ENCODE measurements around the gene PHETA1.
A peak's percentile ranks its signal among the peaks of the same experiment; 100 is the strongest.
"Not testable (repeated sequence)": the region's sequence is repeated elsewhere in the genome, so short reads cannot be mapped to it uniquely, and the experiment has no call there.

Gene PHETA1

DNA sequence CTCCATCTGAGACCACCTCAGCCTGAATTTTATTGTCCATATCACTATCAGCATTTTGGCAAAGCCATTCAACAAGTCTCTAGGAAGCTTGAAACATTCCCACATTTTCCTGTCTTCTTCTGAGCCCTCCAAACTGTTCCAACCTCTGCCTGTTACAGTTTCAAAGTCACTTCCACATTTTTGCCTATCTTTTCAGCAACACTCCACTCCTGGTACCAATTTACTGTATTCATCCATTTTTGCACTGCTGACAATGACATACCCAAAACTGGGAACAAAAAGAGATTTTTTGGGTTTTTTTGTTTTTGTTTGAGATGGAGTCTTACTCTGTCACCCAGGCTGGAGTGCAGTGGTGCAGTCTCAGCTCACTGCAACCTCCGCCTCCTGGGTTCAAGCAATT, 4.3 kb upstream of the PHETA1 start:
- H3K36me3 ChIP-seq (ENCODE audit: control insufficient read depth in 2 of 2, insufficient read depth in 2 of 2, low read length in 2 of 2); H3K9me3 ChIP-seq (ENCODE audit: control insufficient read depth in 2 of 2, low read length in 2 of 2); H3K9ac ChIP-seq (ENCODE audit: low read depth in 1 of 2, low read length in 2 of 2); H3K4me1 ChIP-seq (ENCODE audit: control insufficient read depth in 2 of 2, insufficient read depth in 2 of 2, low read length in 2 of 2); H3K27me3 ChIP-seq (ENCODE audit: control insufficient read depth in 2 of 2, insufficient read depth in 2 of 2, low read length in 2 of 2); H3K4me3 ChIP-seq (ENCODE audit: low read length in 2 of 2); H3K27ac ChIP-seq (ENCODE audit: low read depth in 2 of 2, low read length in 2 of 2): not testable (repeated sequence)

- Histone ChIP-seq H3K4me1 (ENCODE audit: control insufficient read depth in 2 of 2, insufficient read depth in 2 of 2, low read length in 2 of 2) (peaks cover 15 to 21% of the 10 kb centered on the region in 2 donors), H3K36me3 (ENCODE audit: control insufficient read depth in 2 of 2, insufficient read depth in 2 of 2, low read length in 2 of 2) (peaks cover 8 to 12% of the 10 kb centered on the region in 2 donors), H3K27ac (ENCODE audit: low read depth in 2 of 2, low read length in 2 of 2) (no peak overlapping the region), H3K9ac (ENCODE audit: low read depth in 1 of 2, low read length in 2 of 2) (peak overlapping the region; percentile 63 to 75), H3K9me3 (ENCODE audit: control insufficient read depth in 2 of 2, low read length in 2 of 2) (no peaks in the 10 kb centered on the region), H3K4me3 (ENCODE audit: low read length in 2 of 2) (peak overlapping the region; percentile 70 to 90), H3K27me3 (ENCODE audit: control insufficient read depth in 2 of 2, insufficient read depth in 2 of 2, low read length in 2 of 2) (no peaks in the 10 kb centered on the region)
Observed at GRCh38 chr12:111369496-111370220, 763 bp upstream of the PHETA1 start.

DNA sequence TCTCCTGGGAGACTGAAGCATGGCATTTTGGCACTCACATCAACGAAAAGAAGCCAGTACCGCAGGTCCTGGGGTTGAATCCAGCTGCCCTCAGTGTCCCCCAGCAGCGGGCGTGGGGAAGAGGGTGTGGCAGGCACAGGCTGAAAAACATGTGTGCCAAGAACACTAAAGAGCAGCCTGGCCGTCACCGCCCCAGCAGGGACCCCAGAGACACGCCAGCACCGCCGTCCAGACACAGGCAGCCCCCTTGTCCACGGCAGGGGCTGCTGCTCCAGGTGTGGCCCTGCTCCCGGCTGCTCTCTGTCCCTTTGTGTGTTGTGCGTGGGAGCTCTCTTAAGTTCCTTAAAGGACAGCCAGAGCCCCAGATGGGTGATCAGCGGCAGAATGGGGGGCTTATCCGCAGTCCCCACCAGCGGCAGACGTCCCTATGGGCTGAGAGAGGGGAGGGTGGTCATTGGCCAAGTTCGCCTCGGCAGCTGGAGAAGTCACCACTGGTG, 556 bp downstream of the PHETA1 start:
- peaks cover 15 to 21% of the 10 kb centered on the region in 2 donors for H3K4me1 ChIP-seq (ENCODE audit: control insufficient read depth in 2 of 2, insufficient read depth in 2 of 2, low read length in 2 of 2)
- no peaks in the 10 kb centered on the region for H3K27me3 ChIP-seq (ENCODE audit: control insufficient read depth in 2 of 2, insufficient read depth in 2 of 2, low read length in 2 of 2)
- peak overlapping the region; percentile 74 to 82 for H3K27ac ChIP-seq (ENCODE audit: low read depth in 2 of 2, low read length in 2 of 2)
- H3K4me3 ChIP-seq (ENCODE audit: low read length in 2 of 2) = peak overlapping the region; percentile 70 to 90
- peaks cover 15 to 16% of the 10 kb centered on the region in 2 donors for H3K36me3 ChIP-seq (ENCODE audit: control insufficient read depth in 2 of 2, insufficient read depth in 2 of 2, low read length in 2 of 2)
- no peaks in the 10 kb centered on the region for H3K9me3 ChIP-seq (ENCODE audit: control insufficient read depth in 2 of 2, low read length in 2 of 2)
- peak overlapping the region; percentile 75 to 80 for H3K9ac ChIP-seq (ENCODE audit: low read depth in 1 of 2, low read length in 2 of 2)

- Histone ChIP-seq H3K4me1 (ENCODE audit: control insufficient read depth in 2 of 2, insufficient read depth in 2 of 2, low read length in 2 of 2) (peaks cover 15 to 21% of the 10 kb centered on the region in 2 donors), H3K27ac (ENCODE audit: low read depth in 2 of 2, low read length in 2 of 2) (peak overlapping the region; percentile 74 to 82), H3K4me3 (ENCODE audit: low read length in 2 of 2) (peak overlapping the region; percentile 70 to 90), H3K36me3 (ENCODE audit: control insufficient read depth in 2 of 2, insufficient read depth in 2 of 2, low read length in 2 of 2) (peaks cover 15 to 21% of the 10 kb centered on the region in 2 donors), H3K9me3 (ENCODE audit: control insufficient read depth in 2 of 2, low read length in 2 of 2) (no peaks in the 10 kb centered on the region), H3K27me3 (ENCODE audit: control insufficient read depth in 2 of 2, insufficient read depth in 2 of 2, low read length in 2 of 2) (no peaks in the 10 kb centered on the region), H3K9ac (ENCODE audit: low read depth in 1 of 2, low read length in 2 of 2) (peak overlapping the region; percentile 75 to 80)
Observed at GRCh38 chr12:111367661-111368221, 1.2 kb downstream of the PHETA1 start.

DNA sequence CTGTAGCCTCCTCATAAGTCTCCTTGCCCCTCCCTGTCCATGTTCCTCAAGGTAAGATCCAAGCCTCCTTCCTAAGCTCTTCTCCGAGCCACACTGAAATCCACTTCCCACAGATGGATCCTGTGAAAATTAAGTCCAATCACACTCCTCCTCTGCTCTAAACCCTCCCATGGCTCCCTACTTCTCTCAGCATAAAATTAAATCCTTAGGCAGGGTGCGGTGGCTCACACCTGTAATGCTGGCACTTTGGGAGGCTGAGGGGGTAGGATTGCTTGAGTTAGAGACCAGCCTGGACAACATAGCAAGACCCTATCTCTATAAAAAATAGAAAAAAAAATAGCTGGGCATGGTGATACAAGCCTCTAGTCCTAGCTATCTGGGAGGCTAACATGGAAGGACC, 2.3 kb downstream of the PHETA1 start:
- H3K4me1 ChIP-seq (ENCODE audit: control insufficient read depth in 2 of 2, insufficient read depth in 2 of 2, low read length in 2 of 2) = peaks cover 15 to 21% of the 10 kb centered on the region in 2 donors
- H3K9ac ChIP-seq (ENCODE audit: low read depth in 1 of 2, low read length in 2 of 2) = no peak overlapping the region
- no peak overlapping the region for H3K4me3 ChIP-seq (ENCODE audit: low read length in 2 of 2)
- H3K27ac ChIP-seq (ENCODE audit: low read depth in 2 of 2, low read length in 2 of 2) = no peak overlapping the region
- peaks cover 20 to 21% of the 10 kb centered on the region in 2 donors for H3K36me3 ChIP-seq (ENCODE audit: control insufficient read depth in 2 of 2, insufficient read depth in 2 of 2, low read length in 2 of 2)
- no peaks in the 10 kb centered on the region for H3K27me3 ChIP-seq (ENCODE audit: control insufficient read depth in 2 of 2, insufficient read depth in 2 of 2, low read length in 2 of 2)
- H3K9me3 ChIP-seq (ENCODE audit: control insufficient read depth in 2 of 2, low read length in 2 of 2) = no peaks in the 10 kb centered on the region

GRCh38 chr12:111366075-111366474, 2.8 kb downstream of the PHETA1 start:
- Histone ChIP-seq H3K27ac (ENCODE audit: low read depth in 2 of 2, low read length in 2 of 2) (no peak overlapping the region), H3K4me3 (ENCODE audit: low read length in 2 of 2) (no peak overlapping the region), H3K4me1 (ENCODE audit: control insufficient read depth in 2 of 2, insufficient read depth in 2 of 2, low read length in 2 of 2) (peaks cover 15 to 21% of the 10 kb centered on the region in 2 donors), H3K27me3 (ENCODE audit: control insufficient read depth in 2 of 2, insufficient read depth in 2 of 2, low read length in 2 of 2) (no peaks in the 10 kb centered on the region), H3K9ac (ENCODE audit: low read depth in 1 of 2, low read length in 2 of 2) (no peak overlapping the region), H3K9me3 (ENCODE audit: control insufficient read depth in 2 of 2, low read length in 2 of 2) (no peaks in the 10 kb centered on the region), H3K36me3 (ENCODE audit: control insufficient read depth in 2 of 2, insufficient read depth in 2 of 2, low read length in 2 of 2) (peaks cover 20 to 21% of the 10 kb centered on the region in 2 donors)

- H3K9ac ChIP-seq (ENCODE audit: low read depth in 1 of 2, low read length in 2 of 2) = no peak overlapping the region
- no peaks in the 10 kb centered on the region for H3K27me3 ChIP-seq (ENCODE audit: control insufficient read depth in 2 of 2, insufficient read depth in 2 of 2, low read length in 2 of 2)
- H3K9me3 ChIP-seq (ENCODE audit: control insufficient read depth in 2 of 2, low read length in 2 of 2) = no peaks in the 10 kb centered on the region
- H3K36me3 ChIP-seq (ENCODE audit: control insufficient read depth in 2 of 2, insufficient read depth in 2 of 2, low read length in 2 of 2) = peaks cover 20 to 21% of the 10 kb centered on the region in 2 donors
- no peak overlapping the region for H3K4me3 ChIP-seq (ENCODE audit: low read length in 2 of 2)
- peaks cover 13 to 16% of the 10 kb centered on the region in 2 donors for H3K4me1 ChIP-seq (ENCODE audit: control insufficient read depth in 2 of 2, insufficient read depth in 2 of 2, low read length in 2 of 2)
- no peak overlapping the region for H3K27ac ChIP-seq (ENCODE audit: low read depth in 2 of 2, low read length in 2 of 2)
Observed at GRCh38 chr12:111363578-111363977, 5.3 kb downstream of the PHETA1 start.

DNA sequence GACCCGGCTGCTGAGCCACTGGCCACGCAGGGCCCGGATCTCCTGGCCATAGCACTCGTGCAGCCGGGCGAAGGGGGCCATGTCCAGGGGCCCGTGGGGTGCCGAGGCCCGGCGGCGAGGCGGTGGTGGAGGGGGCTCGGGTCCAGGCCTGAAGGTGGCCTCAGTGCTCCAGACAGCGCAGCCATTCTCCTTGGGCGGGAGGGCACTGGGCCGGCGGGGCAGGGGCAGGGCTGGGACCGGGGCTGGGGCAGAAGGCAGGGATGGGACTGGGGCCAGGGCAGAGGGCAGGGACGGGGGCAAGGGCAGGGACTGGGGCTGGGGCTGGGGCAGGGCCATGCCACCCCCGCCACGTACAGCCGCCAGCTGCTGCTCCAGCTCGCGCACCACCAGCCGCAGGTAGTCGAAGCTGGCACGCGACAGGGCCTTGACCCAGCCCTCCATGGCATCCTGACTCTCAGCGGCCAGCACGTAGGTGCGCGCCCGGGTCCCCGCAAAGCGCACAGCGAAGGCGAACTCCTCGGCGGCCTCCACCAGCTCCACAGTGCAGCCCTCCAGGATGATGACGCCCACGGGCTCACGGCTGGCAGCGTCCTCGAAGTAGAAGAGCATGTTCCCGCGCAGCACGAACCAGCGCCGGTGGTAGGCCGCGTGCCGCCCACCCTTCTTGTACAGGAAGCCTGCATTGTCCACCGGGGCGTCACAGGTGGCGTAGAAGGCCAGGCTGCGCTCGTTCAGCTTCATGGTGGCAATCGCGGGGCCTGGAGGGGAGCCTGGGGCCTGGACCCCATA, 6.0 kb downstream of the PHETA1 start:
- peaks cover 7 to 11% of the 10 kb centered on the region in 2 donors for H3K4me1 ChIP-seq (ENCODE audit: control insufficient read depth in 2 of 2, insufficient read depth in 2 of 2, low read length in 2 of 2)
- H3K4me3 ChIP-seq (ENCODE audit: low read length in 2 of 2) = no peak overlapping the region
- H3K36me3 ChIP-seq (ENCODE audit: control insufficient read depth in 2 of 2, insufficient read depth in 2 of 2, low read length in 2 of 2) = peaks cover 20 to 21% of the 10 kb centered on the region in 2 donors
- H3K9me3 ChIP-seq (ENCODE audit: control insufficient read depth in 2 of 2, low read length in 2 of 2) = no peaks in the 10 kb centered on the region
- H3K9ac ChIP-seq (ENCODE audit: low read depth in 1 of 2, low read length in 2 of 2) = no peak overlapping the region
- no peak overlapping the region for H3K27ac ChIP-seq (ENCODE audit: low read depth in 2 of 2, low read length in 2 of 2)
- H3K27me3 ChIP-seq (ENCODE audit: control insufficient read depth in 2 of 2, insufficient read depth in 2 of 2, low read length in 2 of 2) = no peaks in the 10 kb centered on the region

GRCh38 chr12:111361717-111362576, 6.9 kb downstream of the PHETA1 start:
- Histone ChIP-seq H3K27ac (ENCODE audit: low read depth in 2 of 2, low read length in 2 of 2) (no peak overlapping the region), H3K36me3 (ENCODE audit: control insufficient read depth in 2 of 2, insufficient read depth in 2 of 2, low read length in 2 of 2) (peaks cover 20 to 21% of the 10 kb centered on the region in 2 donors), H3K9me3 (ENCODE audit: control insufficient read depth in 2 of 2, low read length in 2 of 2) (no peaks in the 10 kb centered on the region), H3K4me3 (ENCODE audit: low read length in 2 of 2) (no peak overlapping the region), H3K9ac (ENCODE audit: low read depth in 1 of 2, low read length in 2 of 2) (no peak overlapping the region), H3K27me3 (ENCODE audit: control insufficient read depth in 2 of 2, insufficient read depth in 2 of 2, low read length in 2 of 2) (no peaks in the 10 kb centered on the region), H3K4me1 (ENCODE audit: control insufficient read depth in 2 of 2, insufficient read depth in 2 of 2, low read length in 2 of 2) (peaks cover 0 to 2% of the 10 kb centered on the region in 2 donors)
